Measurements from ENCODE around the gene CBX1. TPM values are rescaled to one million over a fixed set of nuclear protein-coding genes. Genes with fewer than 3 reads are reported as not detected.
A peak's percentile ranks its signal among the peaks of the same experiment; 100 is the strongest.

Gene CBX1
- polyA plus RNA-seq, 1 donor (not counting 4 experiments of a cell fraction or from before 2014, with no cell fraction given): 42.3 TPM

GRCh38 chr17:48128400-48128799, 27.1 kb upstream of the CBX1 start:
- Histone ChIP-seq H3K4me1 (ENCODE audit: control insufficient read depth, extremely low read depth, insufficient read depth, low read length) (peaks cover 18% of the 10 kb centered on the region), H3K9me1 (ENCODE audit: control insufficient read depth, extremely low read depth, insufficient read depth, low read length) (no peaks in the 10 kb centered on the region), H3K36me3 (ENCODE audit: control insufficient read depth in 2 of 2, extremely low read depth in 1 of 2, insufficient read depth in 2 of 2, low read length in 2 of 2) (peaks cover 0 to 3% of the 10 kb centered on the region in 2 experiments), H3K4me2 (ENCODE audit: control insufficient read depth, extremely low read depth, insufficient read depth, low read depth, low read length) (no peak overlapping the region), H3K27ac (ENCODE audit: control insufficient read depth, insufficient read depth, low read length) (no peak overlapping the region), H3K27me3 (ENCODE audit: control insufficient read depth, extremely low read depth, insufficient read depth, low read length) (no peaks in the 10 kb centered on the region), H2AFZ (ENCODE audit: control insufficient read depth, low read length) (no peak overlapping the region), H3K4me3 (ENCODE audit: control insufficient read depth in 2 of 3, extremely low read depth in 1 of 3, insufficient read depth in 2 of 3, low read depth in 1 of 3, low read length in 3 of 3) (no peak overlapping the region), H3K9ac (ENCODE audit: control insufficient read depth, extremely low read depth, insufficient read depth, low read length) (no peak overlapping the region), H3K9me3 (ENCODE audit: control insufficient read depth, low read depth, low read length) (no peaks in the 10 kb centered on the region), H4K20me1 (ENCODE audit: control insufficient read depth, extremely low read depth, insufficient read depth, low read length) (no peaks in the 10 kb centered on the region), H3K79me2 (ENCODE audit: control insufficient read depth, insufficient read depth, low read length) (no peaks in the 10 kb centered on the region)
- TF ChIP-seq CTCF (optimal IDR thresholded peaks at IDR 0.05 in 1 of 3, IDR thresholded peaks at IDR 0.05 in 1 of 3, conservative IDR thresholded peaks at IDR 0.05 in 1 of 3; ENCODE audit: extremely low read depth in 1 of 3, insufficient read depth in 2 of 3, low read length in 3 of 3): no peak
- no peak for TF ChIP-seq EZH2 (IDR thresholded peaks at IDR 0.05; ENCODE audit: low read length)
- DNase-seq (ENCODE audit: low read depth, low spot score) (no peak), FAIRE-seq (no peak)
- dilution Hi-C loops (cut with MboI; ENCODE audit: extremely low pct_ligation_motif_present, low sequenced_read_pairs): no loop called here

GRCh38 chr17:48127371-48128051, 26.2 kb upstream of the CBX1 start:
- H3K27me3 ChIP-seq (ENCODE audit: control insufficient read depth, extremely low read depth, insufficient read depth, low read length): no peaks in the 10 kb centered on the region
- no peak for TF ChIP-seq CTCF (optimal IDR thresholded peaks at IDR 0.05 in 1 of 3, IDR thresholded peaks at IDR 0.05 in 1 of 3, conservative IDR thresholded peaks at IDR 0.05 in 1 of 3; ENCODE audit: extremely low read depth in 1 of 3, insufficient read depth in 2 of 3, low read length in 3 of 3)
- TF ChIP-seq EZH2 (IDR thresholded peaks at IDR 0.05; ENCODE audit: low read length): no peak
- no peaks in the 10 kb centered on the region for H3K9me1 ChIP-seq (ENCODE audit: control insufficient read depth, extremely low read depth, insufficient read depth, low read length)
- peak overlapping the region; percentile 19 for H3K27ac ChIP-seq (ENCODE audit: control insufficient read depth, insufficient read depth, low read length)
- peak overlapping the region in 1 of 3 experiments; percentile 3 for H3K4me3 ChIP-seq (ENCODE audit: control insufficient read depth in 2 of 3, extremely low read depth in 1 of 3, insufficient read depth in 2 of 3, low read depth in 1 of 3, low read length in 3 of 3)
- H2AFZ ChIP-seq (ENCODE audit: control insufficient read depth, low read length): no peak overlapping the region
- DNase-seq (ENCODE audit: low read depth, low spot score) (peak; percentile 68), FAIRE-seq (peak; percentile 97)
- no peaks in the 10 kb centered on the region for H3K9me3 ChIP-seq (ENCODE audit: control insufficient read depth, low read depth, low read length)
- peaks cover 18% of the 10 kb centered on the region for H3K4me1 ChIP-seq (ENCODE audit: control insufficient read depth, extremely low read depth, insufficient read depth, low read length)
- no peak overlapping the region for H3K9ac ChIP-seq (ENCODE audit: control insufficient read depth, extremely low read depth, insufficient read depth, low read length)
- no peaks in the 10 kb centered on the region for H3K79me2 ChIP-seq (ENCODE audit: control insufficient read depth, insufficient read depth, low read length)
- H3K4me2 ChIP-seq (ENCODE audit: control insufficient read depth, extremely low read depth, insufficient read depth, low read depth, low read length): peak overlapping the region; percentile 39
- H4K20me1 ChIP-seq (ENCODE audit: control insufficient read depth, extremely low read depth, insufficient read depth, low read length): no peaks in the 10 kb centered on the region
- dilution Hi-C loops (cut with MboI; ENCODE audit: extremely low pct_ligation_motif_present, low sequenced_read_pairs): no loop called here
- peaks cover 0 to 7% of the 10 kb centered on the region in 2 experiments for H3K36me3 ChIP-seq (ENCODE audit: control insufficient read depth in 2 of 2, extremely low read depth in 1 of 2, insufficient read depth in 2 of 2, low read length in 2 of 2)
